Measurements from ENCODE around the gene AMOTL1.

AMOTL1 gene, protein sequence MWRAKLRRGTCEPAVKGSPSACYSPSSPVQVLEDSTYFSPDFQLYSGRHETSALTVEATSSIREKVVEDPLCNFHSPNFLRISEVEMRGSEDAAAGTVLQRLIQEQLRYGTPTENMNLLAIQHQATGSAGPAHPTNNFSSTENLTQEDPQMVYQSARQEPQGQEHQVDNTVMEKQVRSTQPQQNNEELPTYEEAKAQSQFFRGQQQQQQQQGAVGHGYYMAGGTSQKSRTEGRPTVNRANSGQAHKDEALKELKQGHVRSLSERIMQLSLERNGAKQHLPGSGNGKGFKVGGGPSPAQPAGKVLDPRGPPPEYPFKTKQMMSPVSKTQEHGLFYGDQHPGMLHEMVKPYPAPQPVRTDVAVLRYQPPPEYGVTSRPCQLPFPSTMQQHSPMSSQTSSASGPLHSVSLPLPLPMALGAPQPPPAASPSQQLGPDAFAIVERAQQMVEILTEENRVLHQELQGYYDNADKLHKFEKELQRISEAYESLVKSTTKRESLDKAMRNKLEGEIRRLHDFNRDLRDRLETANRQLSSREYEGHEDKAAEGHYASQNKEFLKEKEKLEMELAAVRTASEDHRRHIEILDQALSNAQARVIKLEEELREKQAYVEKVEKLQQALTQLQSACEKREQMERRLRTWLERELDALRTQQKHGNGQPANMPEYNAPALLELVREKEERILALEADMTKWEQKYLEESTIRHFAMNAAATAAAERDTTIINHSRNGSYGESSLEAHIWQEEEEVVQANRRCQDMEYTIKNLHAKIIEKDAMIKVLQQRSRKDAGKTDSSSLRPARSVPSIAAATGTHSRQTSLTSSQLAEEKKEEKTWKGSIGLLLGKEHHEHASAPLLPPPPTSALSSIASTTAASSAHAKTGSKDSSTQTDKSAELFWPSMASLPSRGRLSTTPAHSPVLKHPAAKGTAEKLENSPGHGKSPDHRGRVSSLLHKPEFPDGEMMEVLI

DNA sequence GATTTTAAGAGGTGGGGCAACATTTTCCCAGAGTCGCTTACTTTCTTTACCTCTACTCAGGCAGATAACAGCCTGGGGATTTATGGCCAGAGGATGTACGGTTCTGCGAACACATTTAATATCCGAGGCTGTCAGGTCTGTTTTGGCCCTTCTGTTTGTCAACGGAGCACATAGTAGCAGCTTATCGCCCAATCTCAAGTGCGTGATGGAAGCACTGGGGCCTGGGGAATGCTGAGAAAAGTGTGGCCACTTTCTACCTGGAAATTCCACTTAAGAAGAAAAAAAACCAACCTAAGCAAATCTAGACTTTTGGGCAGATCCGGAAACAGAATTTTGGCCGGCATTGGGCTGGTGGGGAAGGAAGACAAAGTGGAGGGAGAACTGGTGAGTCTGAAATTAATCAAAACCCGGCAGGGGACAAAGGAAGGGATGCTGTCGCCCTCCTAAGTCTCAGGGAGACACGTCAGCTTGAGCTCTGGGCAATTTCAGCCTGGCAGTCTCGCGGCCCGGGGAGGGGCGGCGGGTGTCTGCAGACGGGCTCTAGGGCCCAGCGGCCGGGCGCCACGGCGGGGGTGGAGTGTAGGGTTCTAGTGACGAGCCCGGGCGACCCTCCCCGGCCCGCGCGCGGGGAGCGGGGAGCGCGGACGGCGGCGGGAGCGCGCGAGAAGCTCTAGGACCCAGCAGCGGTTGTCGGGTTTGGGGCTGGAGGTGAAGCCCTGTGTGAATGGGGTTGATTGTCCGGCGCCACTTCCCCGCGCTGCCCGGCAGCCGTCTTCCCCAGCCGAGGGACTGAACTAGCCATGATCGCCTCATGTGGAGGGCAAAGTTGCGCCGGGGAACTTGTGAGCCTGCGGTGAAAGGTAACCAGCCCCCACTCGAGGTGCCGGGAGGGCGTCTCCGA lies at the start of gene AMOTL1:
Gene AMOTL1 (plus strand): TSS at position 656 of the 901 bp plus-strand sequence. CDS start 156 bp downstream, at position 812.
- Mint-ChIP-seq H3K36me3 (no peaks in the 10 kb centered on the region), H3K9me3 (no peaks in the 10 kb centered on the region), H3K4me1 (no peaks in the 10 kb centered on the region), H3K4me3 (peak within 1 kb of the TSS; percentile 62), H3K27me3 (peaks cover 18% of the 10 kb centered on the region), H3K27ac (no peak within 1 kb of the TSS)
- no peak for DNase-seq (ENCODE audit: low spot score in 2 of 2)
- ATAC-seq (ENCODE audit: low read depth) = peak; percentile 14

DNA sequence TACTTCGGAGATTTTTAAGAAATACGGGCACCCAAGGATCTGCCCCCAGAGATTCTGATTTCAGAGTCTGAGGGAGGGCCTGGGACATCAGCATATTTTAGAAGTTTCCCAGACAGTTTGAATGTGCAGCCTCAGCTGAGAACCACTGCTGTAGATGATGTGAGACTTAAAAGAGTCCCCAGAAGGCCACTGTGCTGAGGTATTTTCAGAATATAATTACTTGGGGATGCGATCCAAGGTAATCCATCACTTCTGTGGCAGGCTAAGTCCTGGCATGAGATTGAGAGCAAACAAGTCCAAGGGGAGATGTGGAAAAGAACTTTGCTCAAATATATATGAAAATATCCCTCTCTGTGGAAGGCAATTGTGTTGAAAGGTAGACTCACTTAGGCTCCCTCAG lies 48.3 kb upstream of the AMOTL1 start:
- peaks cover 2% of the 10 kb centered on the region for H3K9me3 Mint-ChIP-seq
- H3K27ac Mint-ChIP-seq = no peak overlapping the region
- ATAC-seq (ENCODE audit: low read depth) (no peak), DNase-seq (ENCODE audit: low spot score in 2 of 2) (no peak)
- H3K4me1 Mint-ChIP-seq = no peaks in the 10 kb centered on the region
- H3K4me3 Mint-ChIP-seq = no peak overlapping the region
- no peaks in the 10 kb centered on the region for H3K36me3 Mint-ChIP-seq
- H3K27me3 Mint-ChIP-seq = peaks cover 15% of the 10 kb centered on the region

DNA sequence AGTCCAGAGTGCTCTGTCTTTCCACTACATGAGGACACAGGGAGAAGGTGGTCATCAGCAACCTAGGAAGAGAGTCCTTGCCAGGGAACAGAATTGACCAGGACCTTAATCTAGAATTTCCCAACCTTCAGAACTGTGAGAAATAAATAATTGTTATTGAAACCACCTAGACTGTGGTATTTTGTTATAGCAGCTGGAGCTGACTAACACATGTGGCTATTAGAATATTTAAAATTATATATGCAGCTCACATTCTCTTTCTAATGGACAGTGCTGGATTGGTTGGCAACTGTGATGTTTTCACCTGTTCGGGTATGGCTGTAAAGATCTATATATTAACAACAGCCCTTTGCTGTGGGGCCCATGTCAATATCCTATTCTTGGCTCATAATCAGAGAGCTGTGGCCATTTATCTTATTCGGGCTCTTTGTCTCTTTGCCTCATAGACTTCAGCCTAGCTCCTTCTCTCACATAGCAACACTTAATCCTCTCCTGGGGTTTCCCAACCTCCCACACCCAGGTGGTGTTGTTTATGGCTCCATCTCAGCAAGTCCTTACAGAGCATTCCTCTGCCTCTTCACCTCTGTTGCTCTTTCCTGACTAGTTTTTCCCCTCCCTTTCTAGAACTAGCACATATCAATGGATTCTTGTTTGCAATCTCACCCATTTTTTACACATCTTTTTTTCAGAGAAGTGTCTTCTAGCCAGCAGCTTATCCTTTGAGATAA lies 46.4 kb upstream of the AMOTL1 start:
- H3K36me3 Mint-ChIP-seq = no peaks in the 10 kb centered on the region
- no peak for ATAC-seq (ENCODE audit: low read depth)
- peaks cover 16% of the 10 kb centered on the region for H3K27me3 Mint-ChIP-seq

DNA sequence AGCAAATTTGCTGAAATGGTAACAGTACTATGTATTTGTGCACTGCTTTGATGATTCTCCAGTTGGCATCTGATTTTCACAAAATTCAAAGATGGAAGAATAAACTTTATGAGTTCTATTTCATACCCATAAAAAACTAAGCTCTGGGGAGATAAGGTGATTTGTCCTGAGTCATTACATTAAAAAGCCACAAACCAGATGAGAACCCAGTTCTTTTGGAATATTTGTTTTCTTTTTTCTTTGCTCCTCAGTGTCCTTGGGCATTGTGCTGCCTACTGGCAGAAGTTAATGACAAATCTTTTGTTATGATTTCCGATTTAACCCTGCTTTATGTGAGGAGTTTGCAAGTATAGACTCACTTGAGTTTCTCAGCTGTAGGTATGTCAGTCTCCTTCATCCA lies 45.4 kb upstream of the AMOTL1 start:
- no peak overlapping the region for H3K27ac Mint-ChIP-seq
- ATAC-seq (ENCODE audit: low read depth) (no peak), DNase-seq (ENCODE audit: low spot score in 2 of 2) (no peak)
- H3K4me1 Mint-ChIP-seq = no peaks in the 10 kb centered on the region
- H3K9me3 Mint-ChIP-seq = no peaks in the 10 kb centered on the region
- H3K36me3 Mint-ChIP-seq = no peaks in the 10 kb centered on the region
- peaks cover 15% of the 10 kb centered on the region for H3K27me3 Mint-ChIP-seq
- H3K4me3 Mint-ChIP-seq = no peak overlapping the region

More for the DNA sequence above, 46.4 kb upstream of the AMOTL1 start:
- DNase-seq (ENCODE audit: low spot score in 2 of 2) = no peak
- Mint-ChIP-seq H3K4me3 (no peak overlapping the region), H3K4me1 (no peaks in the 10 kb centered on the region), H3K9me3 (peaks cover 1% of the 10 kb centered on the region), H3K27ac (no peak overlapping the region)

DNA sequence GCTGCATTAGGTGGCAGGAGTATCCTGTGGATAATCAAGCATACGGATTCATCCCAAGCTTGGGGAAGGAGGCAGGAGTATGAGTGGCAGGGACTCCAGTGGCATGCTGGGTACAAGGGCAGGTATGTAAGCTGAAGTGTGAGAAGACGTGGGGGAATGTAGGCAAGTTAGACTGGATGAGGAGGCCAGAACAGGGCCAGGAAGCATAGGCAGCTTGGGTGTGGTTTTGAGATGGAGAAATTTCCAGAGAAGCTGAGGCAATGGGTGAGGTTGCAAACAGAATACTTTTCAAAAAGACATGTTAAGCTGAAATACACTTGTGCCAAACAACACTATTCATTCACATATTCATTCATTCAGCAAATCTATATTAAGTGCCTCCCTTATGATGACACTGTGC lies 43.1 kb upstream of the AMOTL1 start:
- ATAC-seq (ENCODE audit: low read depth) = no peak
- Mint-ChIP-seq H3K27me3 (peaks cover 12% of the 10 kb centered on the region), H3K9me3 (no peaks in the 10 kb centered on the region), H3K4me3 (no peak overlapping the region), H3K27ac (no peak overlapping the region), H3K4me1 (no peaks in the 10 kb centered on the region), H3K36me3 (no peaks in the 10 kb centered on the region)
- DNase-seq (ENCODE audit: low spot score in 2 of 2) = no peak

DNA sequence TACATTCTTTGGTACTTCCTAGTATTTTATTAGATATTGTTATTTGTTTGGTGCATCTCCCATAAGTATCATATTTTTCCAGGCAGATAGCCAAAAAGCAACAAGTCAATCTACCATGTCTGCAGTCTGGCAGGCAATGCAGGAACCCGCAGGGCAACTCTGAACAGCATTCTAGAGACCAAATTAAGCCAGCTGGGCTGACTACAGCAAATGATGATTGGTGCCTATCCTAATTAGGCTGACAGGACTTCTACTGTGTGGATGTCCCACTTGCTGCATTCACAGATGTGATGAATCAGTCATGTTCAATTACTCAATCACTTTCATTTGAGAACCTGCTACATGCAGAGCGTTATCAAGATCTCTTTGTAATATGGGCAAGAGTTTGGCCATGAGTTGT lies 40.3 kb upstream of the AMOTL1 start:
- peaks cover 9% of the 10 kb centered on the region for H3K27me3 Mint-ChIP-seq

DNA sequence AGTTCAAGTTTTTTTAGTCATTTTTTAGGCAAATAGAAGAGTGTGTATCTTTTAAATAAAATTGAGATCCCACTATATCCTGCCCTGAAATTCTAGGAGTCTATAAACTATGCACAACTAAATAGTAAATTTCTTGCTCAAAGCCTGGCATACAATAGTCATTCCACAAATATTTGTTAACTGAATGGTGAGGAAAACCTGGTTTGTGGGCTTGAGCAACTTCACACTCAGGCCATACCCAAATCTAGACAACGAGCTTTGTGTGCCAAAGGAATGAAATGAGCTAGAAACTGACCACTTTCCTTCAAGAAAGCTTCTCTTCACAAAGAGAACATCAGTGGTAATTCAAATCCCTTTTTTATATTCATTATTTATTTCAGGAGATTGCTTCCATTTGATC lies 39.6 kb upstream of the AMOTL1 start:
- no peak for ATAC-seq (ENCODE audit: low read depth)
- Mint-ChIP-seq H3K27me3 (peaks cover 9% of the 10 kb centered on the region), H3K4me3 (no peak overlapping the region), H3K9me3 (no peaks in the 10 kb centered on the region), H3K4me1 (no peaks in the 10 kb centered on the region), H3K27ac (no peak overlapping the region), H3K36me3 (no peaks in the 10 kb centered on the region)
- no peak for DNase-seq (ENCODE audit: low spot score in 2 of 2)

More for the DNA sequence above, 40.3 kb upstream of the AMOTL1 start:
- ATAC-seq (ENCODE audit: low read depth) (no peak), DNase-seq (ENCODE audit: low spot score in 2 of 2) (no peak)
- Mint-ChIP-seq H3K36me3 (no peaks in the 10 kb centered on the region), H3K4me1 (no peaks in the 10 kb centered on the region), H3K9me3 (no peaks in the 10 kb centered on the region), H3K4me3 (no peak overlapping the region), H3K27ac (no peak overlapping the region)

DNA sequence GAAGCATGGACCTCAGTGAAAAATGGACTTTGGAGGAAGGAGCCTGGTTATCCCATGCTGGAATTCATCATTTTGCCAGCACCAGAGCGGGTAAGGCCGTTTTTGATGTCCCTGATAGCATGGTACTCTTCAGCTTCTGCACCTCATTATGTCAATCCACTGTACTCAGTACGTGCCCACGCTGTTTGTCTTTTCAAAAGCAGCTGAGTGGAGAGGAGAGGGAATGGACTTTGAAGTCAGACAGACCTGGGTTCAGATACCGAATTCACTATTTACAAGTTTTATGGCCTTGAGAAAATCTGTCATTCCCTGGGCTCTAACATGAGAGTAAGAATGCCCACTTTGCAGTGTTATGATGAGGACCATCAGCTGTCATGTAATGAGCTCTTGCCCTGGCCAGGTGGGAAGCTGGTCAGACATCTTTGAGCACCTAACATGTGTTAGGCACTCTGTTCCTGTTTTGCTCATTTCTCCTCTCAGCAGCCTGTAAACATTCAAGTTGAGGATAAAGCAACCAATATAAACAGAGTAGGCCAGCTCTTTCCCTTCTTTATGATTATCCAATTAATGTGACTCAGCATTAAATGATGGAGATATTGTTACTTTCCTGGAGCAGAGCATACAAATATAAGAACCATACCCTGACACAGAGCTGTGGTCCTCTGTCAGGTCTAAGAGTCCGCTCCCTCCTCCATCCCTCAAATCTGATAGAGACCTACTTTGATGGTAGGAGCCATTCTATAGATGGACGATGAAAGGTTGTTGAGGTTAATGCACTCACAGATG lies 39.0 kb upstream of the AMOTL1 start:
- DNase-seq (ENCODE audit: low spot score in 2 of 2) (no peak), ATAC-seq (ENCODE audit: low read depth) (no peak)
- Mint-ChIP-seq H3K9me3 (no peaks in the 10 kb centered on the region), H3K27ac (no peak overlapping the region), H3K4me3 (no peak overlapping the region), H3K4me1 (no peaks in the 10 kb centered on the region), H3K36me3 (no peaks in the 10 kb centered on the region), H3K27me3 (peaks cover 9% of the 10 kb centered on the region)

DNA sequence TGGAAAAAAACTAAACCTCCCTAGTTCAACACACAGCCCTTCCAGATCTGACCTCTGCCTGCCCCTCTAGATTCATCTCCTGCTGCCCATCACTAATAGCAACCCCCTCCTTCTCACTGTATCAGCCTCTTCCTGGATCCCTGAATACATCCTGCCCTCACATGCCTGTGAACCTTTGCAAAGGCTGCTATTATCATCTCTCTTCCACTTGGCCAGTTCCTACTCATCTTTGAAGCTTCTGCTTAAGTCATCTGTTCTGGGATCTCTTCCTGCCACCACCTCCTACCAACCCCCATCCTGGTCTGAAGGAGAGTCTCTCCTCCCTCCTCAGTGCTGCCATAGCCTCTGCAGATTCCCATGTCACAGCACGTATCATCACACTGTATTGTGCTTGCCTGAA lies 38.0 kb upstream of the AMOTL1 start:
- no peaks in the 10 kb centered on the region for H3K36me3 Mint-ChIP-seq

DNA sequence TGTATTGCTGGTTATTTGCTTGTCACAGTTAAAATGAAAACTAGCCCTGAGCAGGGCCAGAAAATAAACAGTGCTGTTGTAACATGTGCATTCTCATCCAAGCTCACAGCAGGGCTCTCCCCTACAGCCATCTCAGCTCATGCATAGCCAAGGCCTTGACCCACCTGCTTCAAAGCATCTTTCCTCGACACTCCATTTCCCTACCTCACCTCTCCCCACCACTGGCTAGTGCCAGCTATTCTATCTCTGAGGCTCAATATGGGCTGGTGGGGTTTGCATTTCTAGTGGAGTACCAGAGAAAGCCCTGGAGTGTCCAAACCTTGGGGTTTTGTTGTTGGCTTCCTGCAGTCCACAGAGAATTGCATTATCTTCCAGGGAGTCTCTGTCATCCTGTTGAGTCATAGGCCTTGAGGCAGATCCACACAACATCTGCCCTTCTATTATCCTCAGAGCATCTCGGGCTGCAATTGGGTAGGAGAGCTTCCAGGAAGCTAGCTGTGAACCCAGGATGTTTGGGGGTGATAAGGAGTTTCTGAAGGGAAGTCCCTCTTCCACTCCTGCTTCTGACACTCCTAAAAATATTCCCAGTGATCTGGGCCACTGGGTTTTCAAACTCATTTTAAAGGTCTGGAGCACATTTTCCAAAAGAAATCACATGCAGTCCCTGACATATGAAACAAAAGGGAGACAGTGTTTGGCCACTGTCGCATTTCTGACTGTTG lies 36.1 kb upstream of the AMOTL1 start:
- Mint-ChIP-seq H3K36me3 (no peaks in the 10 kb centered on the region), H3K27ac (no peak overlapping the region), H3K27me3 (peaks cover 6% of the 10 kb centered on the region), H3K4me3 (no peak overlapping the region), H3K4me1 (no peaks in the 10 kb centered on the region), H3K9me3 (no peaks in the 10 kb centered on the region)
- DNase-seq (ENCODE audit: low spot score in 2 of 2) (no peak), ATAC-seq (ENCODE audit: low read depth) (no peak)

More for the DNA sequence above, 38.0 kb upstream of the AMOTL1 start:
- H3K9me3 Mint-ChIP-seq = no peaks in the 10 kb centered on the region
- H3K27me3 Mint-ChIP-seq = peaks cover 5% of the 10 kb centered on the region
- H3K4me3 Mint-ChIP-seq = no peak overlapping the region
- H3K4me1 Mint-ChIP-seq = no peaks in the 10 kb centered on the region
- DNase-seq (ENCODE audit: low spot score in 2 of 2) (no peak), ATAC-seq (ENCODE audit: low read depth) (no peak)
- H3K27ac Mint-ChIP-seq = no peak overlapping the region

DNA sequence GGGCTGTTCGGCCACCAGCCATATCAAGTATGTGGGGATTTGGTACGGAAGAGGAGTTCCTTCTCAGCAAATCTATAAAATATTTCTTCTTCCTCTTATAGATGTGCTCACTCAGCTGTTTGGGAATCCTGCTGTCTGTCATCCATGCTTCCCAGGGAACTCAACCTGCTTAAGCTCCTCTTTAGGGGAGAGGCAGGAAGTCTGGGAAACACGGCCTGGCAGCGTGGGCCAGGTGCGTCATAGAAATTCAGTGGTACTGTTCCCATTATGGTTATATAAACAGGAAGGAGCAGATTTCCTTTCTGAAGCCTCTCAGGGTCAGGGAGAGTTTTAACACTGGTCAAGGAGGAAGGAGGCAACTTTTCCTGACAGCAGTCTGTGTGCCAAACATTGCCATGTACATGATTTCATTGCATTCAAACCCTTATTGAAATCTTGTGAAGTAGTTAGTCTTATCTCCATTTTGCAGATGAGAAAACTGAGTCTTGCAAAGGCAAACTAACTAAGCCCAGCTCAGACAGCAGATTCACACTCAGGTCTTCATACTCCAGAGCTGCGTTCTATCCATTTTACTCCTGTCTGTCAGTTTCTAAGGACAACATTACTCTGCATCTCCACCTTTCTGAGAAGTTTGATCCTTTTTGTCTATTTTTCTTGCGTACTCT lies 35.4 kb upstream of the AMOTL1 start:
- DNase-seq (ENCODE audit: low spot score in 2 of 2) = no peak
- no peak overlapping the region for H3K27ac Mint-ChIP-seq
- H3K4me3 Mint-ChIP-seq = no peak overlapping the region
- no peaks in the 10 kb centered on the region for H3K9me3 Mint-ChIP-seq
- no peak for ATAC-seq (ENCODE audit: low read depth)
- peaks cover 6% of the 10 kb centered on the region for H3K27me3 Mint-ChIP-seq
- no peaks in the 10 kb centered on the region for H3K36me3 Mint-ChIP-seq
- H3K4me1 Mint-ChIP-seq = no peaks in the 10 kb centered on the region

Data from memory B cell (primary cell).